UCSD-AML1 (cell line): ENCODE data around the gene RHEX.

Experiments used
- DNase-seq: peaks from one replicate; lab custom pipeline; 2025; ENCODE audit not compliant: unreplicated experiment; lab: John Stamatoyannopoulos, UW

RHEX gene

GRCh38 chr1:206089341-206089740 is 36.4 kb downstream of the RHEX start:
- no peak for DNase-seq

- no peak for DNase-seq
Measured at GRCh38 chr1:206094024-206094423, 41.1 kb downstream of the RHEX start.

GRCh38 chr1:206097381-206097780 is 44.4 kb downstream of the RHEX start:
- DNase-seq: no peak

GRCh38 chr1:206098242-206098919 is 45.4 kb downstream of the RHEX start:
- no peak for DNase-seq

DNA sequence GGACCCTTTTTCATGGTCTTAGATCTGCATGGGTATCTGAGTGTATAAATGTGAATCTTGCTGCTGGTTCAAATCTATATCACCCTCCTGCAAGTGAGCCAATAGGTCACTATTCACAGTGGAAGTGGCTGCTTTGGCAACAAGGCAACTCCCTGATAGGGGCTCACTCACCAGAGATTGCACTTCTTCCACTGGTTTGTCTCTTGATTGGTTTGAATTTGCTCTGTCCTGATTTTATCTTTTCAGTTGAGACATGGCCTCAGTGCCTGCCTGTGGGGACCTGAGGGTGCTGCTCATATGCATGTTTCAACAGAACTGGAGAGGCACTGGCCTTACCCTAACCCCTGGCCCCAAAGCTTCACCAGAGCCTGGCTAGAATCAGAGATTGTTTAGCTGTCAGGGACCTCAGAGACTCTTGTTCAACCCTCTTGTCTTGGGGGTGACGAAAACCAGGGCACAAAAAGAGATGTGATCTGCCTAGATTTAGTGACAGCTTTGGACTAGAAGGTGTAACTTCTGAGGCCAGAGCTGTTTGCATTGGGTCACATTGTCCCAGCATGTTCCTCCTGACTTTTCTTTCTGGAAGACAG is 47.3 kb downstream of the RHEX start:
- no peak for DNase-seq

- DNase-seq: no peak
Measured at GRCh38 chr1:206101351-206102045, 48.5 kb downstream of the RHEX start.

DNA sequence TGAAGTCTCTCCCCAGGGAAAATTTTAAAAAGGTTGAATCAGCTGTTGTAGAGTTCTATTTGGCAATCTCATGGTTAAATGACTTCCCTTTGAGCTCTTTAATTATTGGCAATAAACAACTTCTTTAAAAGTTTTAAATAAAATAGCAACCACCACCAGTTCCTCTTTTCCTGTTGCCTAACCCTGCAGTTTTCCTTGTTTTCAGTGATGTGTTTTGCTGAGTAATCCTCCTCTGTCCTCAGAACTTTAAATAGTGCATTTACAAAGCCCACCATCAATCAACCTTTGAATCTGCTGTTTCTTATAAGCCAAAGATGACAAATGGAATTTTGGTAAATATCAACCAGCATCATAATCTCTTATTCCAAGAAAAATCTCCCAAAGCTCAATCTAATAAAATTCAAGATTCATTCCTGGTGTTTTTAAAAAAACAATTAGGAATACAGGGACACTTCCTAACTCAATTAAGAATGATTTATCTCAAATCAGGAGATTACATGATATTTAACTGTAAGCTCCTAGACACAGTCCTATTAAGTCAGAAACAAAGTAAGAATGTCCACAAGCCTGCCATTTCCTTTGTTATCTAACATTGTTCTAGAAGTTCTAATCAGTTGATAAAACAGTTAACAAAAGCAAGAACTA is 49.4 kb downstream of the RHEX start:
- DNase-seq: no peak

DNA sequence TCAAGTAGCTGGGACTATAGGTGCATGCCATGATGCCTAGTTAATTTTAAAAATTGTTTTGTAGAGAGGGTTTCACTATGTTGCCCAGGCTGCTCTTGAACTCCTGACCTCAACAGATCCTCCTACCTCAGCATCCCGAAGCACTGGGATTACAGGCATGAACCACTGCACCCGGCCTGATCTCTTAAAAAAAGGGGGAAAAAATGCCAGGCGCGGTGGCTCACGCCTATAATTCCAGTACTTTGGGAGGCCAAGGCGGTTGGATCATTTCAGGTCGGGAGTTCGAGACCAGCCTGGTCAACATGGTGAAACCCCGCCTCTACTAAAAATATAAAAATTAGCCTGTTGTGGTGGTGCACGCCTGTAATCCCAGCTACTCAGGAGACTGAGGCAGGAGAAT is 51.0 kb downstream of the RHEX start:
- no peak for DNase-seq

GRCh38 chr1:206105464-206105995 is 52.6 kb downstream of the RHEX start:
- no peak for DNase-seq

DNA sequence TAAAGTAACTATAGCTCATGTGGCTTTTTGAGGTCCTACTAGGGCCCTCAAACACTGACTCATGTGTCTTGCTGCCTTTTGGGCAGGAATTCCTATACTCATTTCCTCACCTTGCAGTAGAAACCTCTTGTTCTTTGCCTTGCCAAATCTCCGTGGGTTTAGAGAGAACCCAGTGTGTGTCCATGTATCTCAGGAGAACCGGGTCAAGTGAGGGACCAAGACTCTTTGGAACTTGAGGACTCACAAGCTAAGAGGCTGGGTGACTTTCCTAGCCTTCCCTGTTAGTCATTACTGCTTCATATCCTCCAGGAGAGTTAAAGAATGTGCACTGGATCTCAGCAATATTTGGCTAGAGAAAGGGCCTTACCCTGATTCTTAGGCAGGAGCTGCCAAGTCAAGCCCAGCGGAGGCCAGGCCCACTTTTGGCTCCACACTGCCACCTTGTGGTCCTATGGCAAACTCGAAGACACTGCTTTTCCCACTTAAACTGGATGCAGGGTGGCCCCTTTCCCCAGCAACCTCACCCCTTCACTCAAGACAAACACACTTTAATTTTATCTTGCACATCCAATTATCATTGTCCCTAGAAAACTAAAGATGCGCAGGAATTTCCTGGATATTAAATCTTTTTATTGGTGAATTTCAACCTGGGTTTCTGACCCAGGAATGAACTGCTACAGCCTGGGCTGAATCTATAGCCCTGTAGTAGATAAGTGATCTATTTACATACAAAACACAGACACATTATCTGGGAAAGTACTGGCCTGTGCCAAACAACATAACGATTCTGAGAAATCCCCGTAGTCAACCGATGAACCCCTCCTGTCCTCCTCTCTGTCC is 53.6 kb downstream of the RHEX start:
- DNase-seq: peak; percentile 78

- no peak for DNase-seq
Measured at GRCh38 chr1:206107168-206107544, 54.2 kb downstream of the RHEX start.

GRCh38 chr1:206108635-206109034 is 55.7 kb downstream of the RHEX start:
- no peak for DNase-seq

- DNase-seq: no peak
Measured at GRCh38 chr1:206109718-206110117, 56.7 kb downstream of the RHEX start.

DNA sequence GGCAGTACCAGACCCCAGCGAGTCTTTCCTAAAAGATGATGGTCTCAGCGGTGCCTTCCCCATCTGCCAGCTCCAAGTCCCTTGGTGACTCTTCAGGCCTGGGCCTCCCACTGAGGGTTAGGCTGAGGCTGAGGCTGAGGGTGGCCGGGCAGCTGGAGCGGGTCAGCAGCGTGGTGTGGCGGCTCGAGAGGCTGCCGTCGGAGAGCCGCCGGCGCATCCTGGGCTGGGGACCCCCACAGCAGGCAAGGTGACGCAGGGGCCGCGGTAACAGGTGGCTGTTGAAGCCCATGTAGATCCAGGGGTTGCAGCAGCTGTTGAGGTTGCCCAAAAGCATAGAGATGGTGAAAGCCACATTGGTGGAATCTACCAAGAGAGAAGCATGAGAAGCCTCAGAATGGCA is 57.2 kb downstream of the RHEX start:
- no peak for DNase-seq

GRCh38 chr1:206110820-206111219 is 57.8 kb downstream of the RHEX start:
- DNase-seq: no peak

- no peak for DNase-seq
Measured at GRCh38 chr1:206111271-206111927, 58.4 kb downstream of the RHEX start.

DNA sequence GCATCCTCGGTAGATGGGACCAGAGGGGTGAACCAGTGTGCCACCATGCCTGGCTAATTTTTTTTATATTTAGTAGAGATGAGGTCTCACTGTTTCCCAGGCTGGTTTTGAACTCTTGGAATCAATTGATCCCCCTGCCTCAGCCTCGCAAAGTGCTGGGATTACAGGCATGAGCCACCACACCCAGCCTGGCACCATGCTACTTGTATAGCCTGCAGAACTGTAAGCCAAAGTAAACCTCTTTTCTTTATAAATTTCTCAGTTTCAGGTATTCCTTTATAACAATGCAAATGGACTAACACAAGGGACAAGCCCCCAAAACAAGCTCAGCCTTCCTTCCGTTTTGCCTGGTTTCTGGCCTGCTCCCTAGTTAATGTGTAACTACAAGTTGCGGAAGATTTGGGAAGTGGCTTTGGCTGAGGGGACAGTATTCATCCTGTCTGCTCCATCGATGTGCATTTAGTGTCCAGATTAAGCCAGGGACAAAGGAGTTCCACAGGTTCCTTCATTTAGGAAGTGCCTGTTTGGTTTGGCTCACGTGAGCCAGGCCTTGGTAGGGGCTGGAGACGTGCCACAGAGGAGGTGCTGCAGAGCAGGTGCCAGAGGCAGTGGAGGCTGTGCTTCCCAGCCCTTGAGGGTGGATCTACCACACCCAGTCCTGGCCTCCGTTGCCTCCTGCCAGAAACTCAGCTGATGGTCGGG is 59.8 kb downstream of the RHEX start:
- DNase-seq: no peak

- no peak for DNase-seq
Measured at GRCh38 chr1:206114692-206115640, 62.0 kb downstream of the RHEX start.

- DNase-seq: no peak
Measured at GRCh38 chr1:206115791-206116190, 62.8 kb downstream of the RHEX start.
